ENCODE data around the gene ADAM12.

DNA sequence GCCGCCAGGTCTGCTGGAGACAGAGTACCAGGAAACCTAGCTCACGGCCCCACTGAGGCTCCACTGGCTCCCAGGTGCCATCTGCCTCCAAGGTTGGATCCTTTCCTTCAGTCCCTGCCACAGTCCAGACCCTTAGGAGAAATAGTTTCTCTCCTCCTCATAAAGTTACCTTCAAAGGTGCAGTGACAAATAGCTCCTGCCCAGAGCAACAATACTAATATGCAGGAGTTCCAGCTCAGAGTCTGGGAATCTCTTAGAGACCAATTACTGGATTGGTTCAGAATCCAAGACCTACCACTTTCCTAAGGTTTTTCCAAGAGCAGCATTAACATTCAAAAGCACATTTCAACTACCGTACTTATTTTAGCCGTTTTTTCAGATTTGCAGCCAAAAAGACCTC is 41.0 kb upstream of the ADAM12 start:
- no peak for TF ChIP-seq CTCF (IDR thresholded peaks at IDR 0.05)
- TF ChIP-seq POLR2AphosphoS5 (IDR thresholded peaks at IDR 0.05) = no peak
- TF ChIP-seq POLR2A (IDR thresholded peaks at IDR 0.05; ENCODE audit: low read depth) = no peak
